WTC11 (cell line): ENCODE measurements around the gene ADAM29. TPM values are rescaled to one million over a fixed set of nuclear protein-coding genes. Genes with fewer than 3 reads are reported as not detected.

Source experiments
- ATAC-seq: fragments of 200-7000 bp; cut with Tn5 transposase; 2 replicates; pipeline ENCODE4 v1.10.0; 2021; ENCODE audit warnings: mild to moderate bottlenecking, moderate library complexity
- CTCF ChIA-PET: fragments of 300-600 bp; sonication (Branson Sonifier 250); formaldehyde crosslinking; loops from one replicate; lab custom pipeline; 2021; ENCODE audit warnings: antibody characterized with exemption; lab: Charles Lee
- POLR2A ChIA-PET: fragments of 350-600 bp; sonication (Branson Sonifier 250); formaldehyde crosslinking; loops from one replicate; lab custom pipeline; 2021; ENCODE audit warnings: antibody characterized with exemption; lab: Charles Lee
- DNase-seq: peaks from one replicate; pipeline ENCODE4 v3.0.0; 2021; ENCODE audit warnings: low spot score
- H3K27ac Mint-ChIP-seq: 2 replicates; pipeline ENCODE4 v1.8.0; 2021; ENCODE audit warnings: mixed read lengths
- H3K27me3 Mint-ChIP-seq: 2 replicates; pipeline ENCODE4 v1.8.0; 2021; ENCODE audit warnings: low read depth, mild to moderate bottlenecking, moderate library complexity, mixed read lengths
- H3K36me3 Mint-ChIP-seq: 2 replicates; pipeline ENCODE4 v1.8.0; 2021; ENCODE audit warnings: mixed read lengths
- H3K4me1 Mint-ChIP-seq: 2 replicates; pipeline ENCODE4 v1.8.0; 2022; ENCODE audit warnings: mixed read lengths
- H3K4me3 Mint-ChIP-seq: 2 replicates; pipeline ENCODE4 v1.8.0; 2021; ENCODE audit warnings: mild to moderate bottlenecking, moderate library complexity, mixed read lengths
- H3K9me3 Mint-ChIP-seq: 2 replicates; pipeline ENCODE4 v1.8.0; 2021; ENCODE audit warnings: mixed read lengths
- ATF3 ChIP-seq: sonication (generic); formaldehyde crosslinking; conservative IDR thresholded peaks from 2 replicates; pipeline ENCODE4 v1.8.1; 2022; ENCODE audit warnings: mild to moderate bottlenecking, missing genetic modification reagents
- FOXP1 ChIP-seq: sonication (generic); formaldehyde crosslinking; IDR thresholded peaks from 2 replicates; pipeline ENCODE4 v1.8.0; 2022; ENCODE audit warnings: missing genetic modification reagents, mild to moderate bottlenecking, moderate library complexity, borderline replicate concordance
- FOXP4 ChIP-seq: sonication (generic); formaldehyde crosslinking; IDR thresholded peaks from 2 replicates; pipeline ENCODE4 v1.8.0; 2022; ENCODE audit warnings: mild to moderate bottlenecking, missing genetic modification reagents
- GABPB1 ChIP-seq: sonication (generic); formaldehyde crosslinking; IDR thresholded peaks from 2 replicates; pipeline ENCODE4 v1.8.1; 2023; ENCODE audit warnings: mild to moderate bottlenecking, missing genetic modification reagents
- HMGXB4 ChIP-seq: sonication (generic); formaldehyde crosslinking; IDR thresholded peaks from 2 replicates; pipeline ENCODE4 v1.8.1; 2023; ENCODE audit warnings: mild to moderate bottlenecking, moderate library complexity, missing genetic modification reagents
- MAX ChIP-seq: sonication (generic); formaldehyde crosslinking; IDR thresholded peaks from 2 replicates; pipeline ENCODE4 v1.8.0; 2022; ENCODE audit warnings: mild to moderate bottlenecking, missing genetic modification reagents
- MYBL2 ChIP-seq: sonication (generic); formaldehyde crosslinking; IDR thresholded peaks from 2 replicates; pipeline ENCODE4 v1.8.1; 2023; ENCODE audit warnings: mild to moderate bottlenecking, moderate library complexity, missing genetic modification reagents
- PREB ChIP-seq: sonication (generic); formaldehyde crosslinking; IDR thresholded peaks from 2 replicates; pipeline ENCODE4 v1.8.1; 2022; ENCODE audit warnings: mild to moderate bottlenecking, missing genetic modification reagents, moderate library complexity, borderline replicate concordance
- SMAD3 ChIP-seq: sonication (generic); formaldehyde crosslinking; IDR thresholded peaks from 2 replicates; pipeline ENCODE4 v1.8.0; 2022; ENCODE audit warnings: missing genetic modification reagents, mild to moderate bottlenecking, borderline replicate concordance
- TEAD1 ChIP-seq: sonication (generic); formaldehyde crosslinking; IDR thresholded peaks from 2 replicates; pipeline ENCODE4 v1.8.0; 2022; ENCODE audit warnings: mild to moderate bottlenecking, missing genetic modification reagents
- ZBTB21 ChIP-seq: sonication (generic); formaldehyde crosslinking; IDR thresholded peaks from 2 replicates; pipeline ENCODE4 v1.8.1; 2023; ENCODE audit warnings: mild to moderate bottlenecking, missing genetic modification reagents, borderline replicate concordance
- ZBTB43 ChIP-seq: sonication (generic); formaldehyde crosslinking; IDR thresholded peaks from 2 replicates; pipeline ENCODE4 v1.8.1; 2023; ENCODE audit warnings: mild to moderate bottlenecking, missing genetic modification reagents
- ZNF281 ChIP-seq: sonication (generic); formaldehyde crosslinking; IDR thresholded peaks from 2 replicates; pipeline ENCODE4 v1.8.0; 2023; ENCODE audit warnings: mild to moderate bottlenecking, missing genetic modification reagents
- ZNF396 ChIP-seq: fragments of 250-450 bp; sonication (Bioruptor Pico); IDR thresholded peaks from 2 replicates; pipeline ENCODE4 v1.8.0; 2021; ENCODE audit warnings: mild to moderate bottlenecking, moderate library complexity, borderline replicate concordance
- ZNF416 ChIP-seq: fragments of 250-450 bp; sonication (Bioruptor Pico); IDR thresholded peaks from 2 replicates; pipeline ENCODE4 v1.9.0; 2021; ENCODE audit warnings: mild to moderate bottlenecking, inconsistent platforms
- ZNF425 ChIP-seq: fragments of 250-450 bp; sonication (Bioruptor Pico); conservative IDR thresholded peaks from 2 replicates; pipeline ENCODE4 v1.9.0; 2021; ENCODE audit warnings: mild to moderate bottlenecking
- ZNF671 ChIP-seq: fragments of 250-450 bp; sonication (Bioruptor Pico); IDR thresholded peaks from 2 replicates; pipeline ENCODE4 v1.8.0; 2021; ENCODE audit warnings: mild to moderate bottlenecking
- total RNA-seq: library from RNA; stranded (reverse); gene quantifications from 3 replicates; pipeline ENCODE4 v1.2.3, GENCODE V29; 2021

Gene ADAM29
- total RNA-seq, 1 experiment from 2014 or later, result not detected

GRCh38 chr4:174940002-174940401 is 21.8 kb downstream of the ADAM29 start (continued):
- TF ChIP-seq ATF3 (CRISPR knock-in tag), result no peak
- TF ChIP-seq FOXP4 (CRISPR knock-in tag), result no peak
- no peak for TF ChIP-seq ZNF396 (CRISPR knock-in tag)
- no peak for TF ChIP-seq ZNF416 (CRISPR knock-in tag)
- no peak for TF ChIP-seq MYBL2
- no peak for TF ChIP-seq FOXP1
- TF ChIP-seq HMGXB4 (CRISPR knock-in tag), result no peak
- no peak for TF ChIP-seq ZNF425 (CRISPR knock-in tag)

GRCh38 chr4:174946246-174946645 is 28.1 kb downstream of the ADAM29 start:
- H3K4me3 Mint-ChIP-seq, result no peak overlapping the region
- peaks cover 41% of the 10 kb centered on the region for H3K9me3 Mint-ChIP-seq
- ATAC-seq (no peak), DNase-seq (no peak)
- POLR2A ChIA-PET, result no interaction called here
- CTCF ChIA-PET, result no interaction called here
- no peaks in the 10 kb centered on the region for H3K27me3 Mint-ChIP-seq
- no peak overlapping the region for H3K27ac Mint-ChIP-seq
- H3K4me1 Mint-ChIP-seq, result peaks cover 7% of the 10 kb centered on the region
- H3K36me3 Mint-ChIP-seq, result peaks cover 21% of the 10 kb centered on the region
- TF ChIP-seq ZNF671 (CRISPR knock-in tag), result no peak
- TF ChIP-seq ZBTB43 (CRISPR knock-in tag), result no peak
- no peak for TF ChIP-seq GABPB1
- no peak for TF ChIP-seq SMAD3 (CRISPR knock-in tag)
- TF ChIP-seq TEAD1 (CRISPR knock-in tag), result no peak
- no peak for TF ChIP-seq MAX (CRISPR knock-in tag)
- TF ChIP-seq PREB, result no peak
- no peak for TF ChIP-seq ZBTB21
- no peak for TF ChIP-seq ZNF281
- TF ChIP-seq, all 79 proteins: peak for 0
